Lower leg skin (tissue), 3 donors: ENCODE data around the gene CSH2.

Experiments used
- CTCF ChIP-seq, 3 donors: fragments of 450-650 bp; IDR thresholded peaks; one replicate each; pipeline ENCODE4 v1.5.1; 2016; ENCODE audit warnings: antibody characterized with exemption in 3 of 3, mild to moderate bottlenecking in 3 of 3, moderate library complexity in 2 of 3
- POLR2A ChIP-seq, 2 donors: fragments of 450-650 bp; IDR thresholded peaks; one replicate each; pipeline ENCODE4 v1.6.1; 2016 to 2017; ENCODE audit warnings: antibody characterized with exemption in 2 of 2, mild to moderate bottlenecking in 1 of 2, moderate library complexity in 1 of 2

GRCh38 chr17:63832455-63832854 lies 41.0 kb downstream of the CSH2 start:
- TF ChIP-seq CTCF (IDR thresholded peaks at IDR 0.05) (no peak), POLR2A (IDR thresholded peaks at IDR 0.05) (no peak)
